HG02763 (cell line): ENCODE results near the gene SH3PXD2B.
"Not testable (repeated sequence)": the region's sequence is repeated elsewhere in the genome, so short reads cannot be mapped to it uniquely, and the experiment has no call there.

Source experiments
- ATAC-seq: cut with Tn5 transposase; IDR thresholded peaks from one replicate; pipeline ENCODE4 v1.9.1; 2021; ENCODE audit warnings: mild to moderate bottlenecking, moderate library complexity; ENCODE audit not compliant: unreplicated experiment

SH3PXD2B gene

DNA sequence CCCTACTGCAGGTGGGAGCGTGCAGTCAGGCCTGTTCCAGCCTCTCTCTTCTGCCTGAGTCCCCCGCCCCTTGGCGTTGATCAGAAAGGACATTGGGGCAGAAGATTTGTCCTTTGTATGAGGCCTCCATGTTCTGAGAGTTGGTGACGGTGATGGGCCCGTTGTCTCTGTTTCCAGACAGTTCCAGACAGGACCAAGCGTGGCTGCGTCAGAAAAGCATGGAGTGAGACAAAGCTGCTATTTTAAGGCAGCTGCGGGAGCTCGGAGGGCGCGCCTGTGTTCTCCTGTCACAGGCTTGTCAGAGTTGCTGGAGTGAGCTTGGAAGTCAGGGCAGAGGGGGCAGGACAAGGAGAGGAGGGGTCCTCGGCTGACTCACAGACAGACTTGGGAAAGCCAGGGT lies 32.1 kb upstream of the SH3PXD2B start:
- no peak for ATAC-seq

DNA sequence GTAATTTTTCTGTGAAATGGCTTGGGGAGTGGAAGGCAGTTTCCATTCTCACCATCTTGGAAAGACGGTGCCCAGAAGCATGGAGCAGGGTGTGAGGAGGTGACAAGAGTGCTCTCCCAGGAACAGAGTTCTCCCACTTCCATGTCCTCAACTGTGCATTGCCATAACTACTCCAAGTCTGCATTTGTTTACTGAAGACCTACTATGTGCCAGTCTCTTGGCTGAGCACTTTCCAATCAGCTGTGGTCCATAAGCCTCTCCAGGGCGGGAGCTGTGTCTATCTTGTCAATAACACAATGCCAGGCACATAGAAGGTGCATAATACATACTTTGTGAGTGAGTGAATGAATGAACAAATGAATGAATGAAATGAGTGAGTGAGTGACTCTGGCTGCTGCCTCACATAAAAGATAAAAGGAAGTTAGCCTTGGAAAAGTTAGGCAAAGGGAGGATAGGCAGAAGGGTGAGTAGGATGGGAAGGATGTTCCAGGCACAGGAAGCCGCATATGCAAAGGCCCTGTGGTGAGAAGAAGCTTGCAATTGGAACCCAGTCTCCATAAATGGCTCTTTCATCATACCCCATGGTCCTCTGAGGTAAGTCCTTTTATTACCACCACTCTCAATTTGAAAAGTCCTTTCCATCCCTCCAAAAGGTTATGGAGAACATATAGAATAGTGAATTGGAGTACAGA lies 31.3 kb upstream of the SH3PXD2B start:
- no peak for ATAC-seq

DNA sequence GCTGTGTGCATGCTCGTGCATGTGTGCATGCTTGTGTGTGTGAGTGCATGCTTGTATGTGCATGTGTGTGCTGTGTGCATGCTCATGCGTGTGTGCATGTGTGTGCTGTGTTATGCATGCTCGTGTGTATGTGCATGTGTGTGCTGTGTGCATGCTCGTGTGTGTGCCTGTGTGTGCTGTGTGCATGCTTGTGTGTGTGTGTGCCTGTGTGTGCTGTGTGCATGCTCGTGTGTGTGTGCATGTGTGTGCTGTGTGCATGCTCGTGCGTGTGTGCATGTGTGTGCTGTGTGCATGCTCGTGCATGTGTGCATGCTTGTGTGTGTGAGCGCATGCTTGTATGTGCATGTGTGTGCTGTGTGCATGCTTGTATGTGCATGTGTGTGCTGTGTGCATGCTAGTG lies 30.3 kb upstream of the SH3PXD2B start:
- ATAC-seq = no peak

DNA sequence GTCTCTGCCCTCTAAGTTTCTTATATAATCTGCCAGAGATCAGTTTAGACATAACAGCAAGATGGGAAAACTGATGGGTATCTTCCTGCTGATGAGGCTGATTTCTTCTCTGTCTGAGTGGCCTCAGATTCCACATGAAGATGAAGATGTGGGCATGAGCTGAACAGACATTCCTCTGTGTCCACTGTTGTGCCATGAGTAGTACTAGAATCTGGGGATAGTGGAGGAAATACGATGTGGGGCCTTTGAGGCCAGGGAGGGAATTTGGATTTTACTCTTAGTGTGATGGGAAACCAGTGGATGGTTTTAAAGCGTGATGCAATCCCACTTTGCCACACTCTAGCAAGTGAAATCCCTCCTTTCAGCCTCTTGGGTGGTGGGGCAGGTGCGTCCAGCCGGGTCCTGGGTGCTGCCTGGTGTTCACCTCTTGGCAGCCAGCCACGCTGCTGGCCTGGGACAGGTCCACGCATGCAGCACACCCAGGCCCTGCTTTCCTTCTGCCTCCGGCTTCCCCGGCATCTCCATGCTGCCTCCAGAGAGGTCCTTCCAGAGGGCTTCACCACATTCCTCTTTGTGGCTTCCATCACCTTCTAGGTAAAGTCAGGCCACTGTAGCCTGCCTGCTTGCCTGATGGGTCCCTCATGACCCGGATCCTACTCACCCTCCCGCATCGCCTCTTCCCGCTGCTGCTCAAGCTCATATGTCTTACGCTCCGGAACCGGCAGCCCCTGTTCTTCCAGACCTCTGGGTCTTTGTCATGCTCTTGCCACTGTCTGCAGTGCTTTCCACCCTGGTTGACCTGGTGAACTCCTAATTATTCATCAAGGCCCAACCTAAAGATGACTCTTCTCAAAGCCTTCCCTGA lies 28.1 kb upstream of the SH3PXD2B start:
- ATAC-seq = no peak

DNA sequence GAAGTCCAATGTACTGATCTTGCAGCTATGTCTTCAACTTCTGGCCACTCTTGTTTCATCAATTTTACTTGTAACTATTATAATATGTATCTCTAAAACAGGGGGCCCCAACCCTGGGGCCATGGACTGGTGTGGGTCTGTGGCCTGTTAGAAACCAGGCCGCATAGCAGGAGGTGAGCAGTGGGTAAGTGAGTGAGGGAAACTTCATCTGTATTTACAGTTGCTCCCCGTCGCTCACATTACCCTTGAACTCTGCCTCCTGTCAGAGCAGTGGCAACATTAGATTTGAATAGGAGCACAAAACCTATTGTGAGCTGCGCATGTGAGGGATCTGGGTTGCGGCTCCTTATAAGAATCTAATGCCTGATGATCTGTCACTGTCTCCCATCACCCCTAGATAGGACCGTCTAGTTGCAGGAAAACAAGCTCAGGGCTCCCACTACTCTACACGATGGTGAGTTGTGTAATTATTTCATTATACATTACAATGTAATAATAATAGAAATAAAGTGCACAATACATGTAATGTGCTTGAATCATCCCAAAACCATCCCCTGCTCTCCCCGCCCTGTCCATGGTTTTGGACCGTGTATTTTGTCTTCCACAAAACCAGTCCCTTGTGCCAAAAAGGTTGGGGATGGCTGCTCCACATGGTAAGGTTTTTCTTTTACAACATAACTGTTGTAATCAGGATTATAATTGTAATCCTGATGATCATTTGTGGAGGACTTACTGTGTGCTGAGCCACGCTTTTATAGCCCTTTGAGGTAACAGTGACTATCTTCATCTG lies 26.9 kb upstream of the SH3PXD2B start:
- ATAC-seq = no peak

DNA sequence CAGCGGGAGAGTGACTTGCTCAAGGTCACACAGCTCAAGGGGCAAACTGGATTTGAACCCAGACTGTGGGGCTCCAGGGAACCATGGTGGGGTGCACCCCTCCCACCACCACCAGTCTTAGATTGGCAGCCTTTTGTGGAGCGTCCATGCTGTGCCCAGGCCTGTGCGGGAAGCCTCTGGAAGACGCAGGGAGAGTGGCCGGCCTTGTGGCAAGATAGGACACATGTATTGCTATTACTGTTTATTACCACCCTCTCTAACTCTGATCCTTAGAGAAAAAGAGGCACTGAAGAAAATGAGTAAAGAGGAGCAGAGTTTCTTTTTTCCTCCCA lies 25.4 kb upstream of the SH3PXD2B start:
- no peak for ATAC-seq

DNA sequence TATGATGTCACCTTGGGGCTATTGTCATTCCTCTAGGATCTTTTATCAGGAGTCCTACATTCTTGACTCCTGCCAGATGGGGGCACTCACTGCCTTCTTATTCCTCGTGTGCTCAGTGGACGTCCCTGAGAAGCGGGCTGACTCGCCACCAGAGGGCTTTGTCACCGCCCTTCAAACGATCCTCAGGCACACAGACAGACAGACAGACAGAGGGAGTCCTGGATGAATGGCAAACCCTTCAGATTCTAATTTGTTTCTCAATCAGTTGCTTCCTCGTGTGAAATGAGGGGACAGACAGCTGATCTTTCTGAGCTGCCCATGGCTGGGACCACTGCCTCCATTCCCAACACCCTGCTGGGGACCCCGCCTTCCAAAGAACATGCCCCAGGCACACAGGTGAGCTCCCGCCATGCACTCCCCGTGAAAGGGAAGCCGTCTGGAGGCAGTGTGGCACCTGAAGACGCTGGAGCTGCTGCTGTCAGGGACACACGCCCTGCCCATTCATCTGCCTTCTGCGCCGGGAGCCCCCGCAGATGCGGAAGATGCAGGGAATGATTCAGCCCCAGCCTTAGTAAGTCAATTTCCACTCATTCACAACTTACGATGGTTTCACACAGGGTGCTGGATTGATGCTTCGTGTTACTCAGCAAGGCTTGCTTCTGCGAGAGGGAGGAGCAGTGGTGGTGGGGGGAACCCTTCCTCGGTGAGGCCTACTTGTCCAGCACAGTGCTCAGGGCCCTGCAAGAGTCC lies 24.9 kb upstream of the SH3PXD2B start:
- ATAC-seq = no peak

DNA sequence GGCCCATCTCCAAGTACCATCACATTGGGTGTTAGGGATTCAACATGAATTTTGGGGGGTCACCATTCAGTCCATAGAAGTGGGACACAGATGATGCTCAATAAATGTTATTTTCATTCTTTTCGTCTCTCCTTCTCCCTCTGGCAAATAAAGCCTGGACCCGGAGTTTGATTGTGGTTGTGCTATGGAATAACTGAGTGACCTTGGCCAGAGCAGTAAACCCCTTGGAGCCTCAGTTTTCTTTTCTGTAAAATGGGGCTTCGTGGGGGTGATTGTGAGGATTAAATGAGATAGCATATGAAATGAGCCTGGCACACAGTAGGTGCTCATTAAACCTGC lies 24.3 kb upstream of the SH3PXD2B start:
- ATAC-seq = not testable (repeated sequence)

DNA sequence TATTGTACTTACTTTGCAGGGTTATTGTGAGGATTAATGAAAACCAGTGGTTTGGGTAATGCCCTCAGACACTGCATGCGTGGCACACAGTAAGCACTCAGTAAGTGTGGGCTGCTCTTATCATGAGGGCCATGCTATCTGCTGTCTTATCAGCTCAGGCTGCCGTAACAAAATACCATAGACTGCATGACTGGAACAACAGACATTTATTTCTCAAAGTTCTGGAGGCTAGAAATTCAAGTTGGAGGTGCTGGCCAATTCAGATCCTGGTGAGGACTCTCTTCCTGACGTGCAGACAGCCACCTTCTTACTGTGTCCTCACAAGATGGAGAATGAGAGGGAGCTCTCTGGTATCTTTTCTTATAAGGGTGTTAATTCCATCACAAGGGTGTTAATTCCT lies 23.9 kb upstream of the SH3PXD2B start:
- no peak for ATAC-seq

DNA sequence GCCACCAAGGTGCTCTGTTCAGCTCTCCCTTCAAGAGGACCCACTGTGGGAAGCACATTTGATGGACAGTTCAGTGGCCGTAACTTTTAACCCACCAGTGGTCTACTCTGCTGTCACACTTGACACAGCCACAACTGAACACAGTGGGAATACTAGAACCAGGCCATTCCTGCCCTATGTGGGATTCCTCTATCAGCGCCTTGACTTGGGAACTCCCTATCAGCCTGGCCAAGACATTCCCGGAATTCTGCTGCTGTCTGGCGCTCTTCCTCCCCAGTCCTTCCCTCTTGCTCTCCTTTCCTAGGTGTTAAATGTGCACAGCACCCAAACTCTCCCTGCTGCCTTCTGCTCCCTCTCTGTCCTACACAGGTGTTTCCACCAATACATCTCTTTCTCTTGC lies 23.1 kb upstream of the SH3PXD2B start:
- no peak for ATAC-seq

DNA sequence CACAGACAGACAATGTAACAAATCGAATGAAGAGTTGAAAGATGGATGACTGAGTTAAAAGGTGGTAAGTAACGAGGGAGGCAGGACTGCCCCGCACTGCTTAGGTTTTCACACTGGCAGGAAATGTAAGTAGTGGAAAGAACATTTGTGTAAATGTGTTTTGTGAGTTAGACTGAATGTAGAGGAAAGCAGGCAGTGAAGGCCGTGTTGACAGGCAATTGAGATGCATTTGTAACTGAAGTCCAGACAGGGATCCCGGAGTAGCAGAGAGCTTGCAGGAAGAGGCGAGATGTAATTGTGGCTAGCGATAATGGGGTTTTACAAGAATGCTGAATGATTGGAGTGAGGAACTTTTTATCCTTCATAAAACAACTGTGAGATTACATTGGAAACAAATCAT lies 20.0 kb upstream of the SH3PXD2B start:
- no peak for ATAC-seq

DNA sequence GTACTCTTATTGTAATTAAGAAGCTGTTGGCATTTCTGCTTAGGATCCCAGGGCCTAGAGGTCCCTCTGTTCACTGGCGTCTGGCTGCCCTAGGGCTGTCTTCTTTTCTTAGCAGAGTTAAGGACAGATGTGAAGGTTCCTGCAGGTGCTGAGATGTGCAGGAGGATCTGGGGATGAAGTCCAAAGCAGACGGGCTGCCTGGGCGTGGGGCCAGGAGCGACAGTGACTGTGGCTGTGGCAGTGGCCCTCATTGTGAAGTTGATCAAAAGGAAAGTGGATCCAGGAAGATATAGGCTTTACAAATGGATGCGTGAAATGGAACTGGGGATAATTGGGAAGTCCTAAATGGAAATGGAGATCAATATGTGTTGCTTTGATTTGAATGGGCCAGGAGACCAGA lies 19.1 kb upstream of the SH3PXD2B start:
- ATAC-seq = no peak

DNA sequence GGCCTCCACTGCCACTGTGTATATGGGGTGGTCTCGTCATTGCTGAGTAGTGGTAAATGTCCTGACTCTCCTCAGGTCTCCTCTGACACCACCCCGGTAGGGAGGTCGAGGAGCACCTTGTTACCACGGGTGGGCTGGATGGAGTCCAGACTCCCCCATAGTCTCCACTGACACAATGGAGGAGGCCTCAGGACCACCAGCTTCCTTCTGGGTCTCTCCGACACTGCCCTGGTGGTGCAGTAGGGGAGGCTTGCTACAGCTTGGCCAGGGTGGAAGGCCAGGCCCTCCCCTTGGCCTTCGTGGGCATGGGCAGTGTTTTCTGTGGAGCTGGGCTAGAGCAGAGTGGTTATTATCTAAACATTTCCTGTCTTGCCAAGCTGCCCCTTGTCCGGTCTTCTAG lies 15.4 kb upstream of the SH3PXD2B start:
- no peak for ATAC-seq

DNA sequence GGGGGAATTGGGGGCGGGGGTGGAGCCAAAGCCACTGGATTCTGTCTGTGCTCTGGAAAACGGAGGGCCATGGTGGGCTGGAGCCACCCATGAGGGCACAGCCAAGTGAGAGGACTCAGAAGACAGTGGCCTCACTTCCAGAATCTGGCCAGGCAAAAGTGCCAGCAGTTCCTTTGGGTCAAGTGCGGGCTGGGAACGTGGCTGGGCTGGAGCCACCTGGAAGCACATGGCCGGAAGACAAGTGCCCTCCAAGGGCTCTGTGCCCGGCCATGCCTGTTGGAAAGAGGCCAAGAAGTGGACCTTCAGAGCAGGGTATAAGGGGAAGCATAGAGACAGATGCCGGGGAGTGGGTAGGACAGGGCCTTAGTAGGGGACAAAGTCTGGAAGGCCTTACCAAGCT lies 11.7 kb upstream of the SH3PXD2B start:
- no peak for ATAC-seq

DNA sequence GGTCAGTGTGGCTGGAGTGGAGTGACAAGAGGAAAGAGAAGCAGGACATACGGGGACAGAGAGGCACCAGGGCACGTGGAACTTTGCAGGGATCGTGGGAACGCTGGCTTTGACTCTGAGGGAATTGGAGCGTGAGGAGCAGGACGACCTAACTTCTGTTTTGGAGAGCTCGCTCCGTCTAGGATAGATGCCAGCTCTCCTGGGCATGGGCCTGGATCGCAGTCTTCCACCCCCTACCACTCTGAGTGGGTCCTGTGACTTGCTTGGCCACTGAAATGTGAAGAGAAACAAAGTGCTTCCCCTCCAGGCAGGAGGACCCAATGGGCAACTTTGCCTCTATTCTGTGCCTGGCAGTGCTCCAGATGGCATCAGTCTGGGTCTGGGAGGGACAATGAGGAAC lies 8.7 kb upstream of the SH3PXD2B start:
- ATAC-seq = no peak

DNA sequence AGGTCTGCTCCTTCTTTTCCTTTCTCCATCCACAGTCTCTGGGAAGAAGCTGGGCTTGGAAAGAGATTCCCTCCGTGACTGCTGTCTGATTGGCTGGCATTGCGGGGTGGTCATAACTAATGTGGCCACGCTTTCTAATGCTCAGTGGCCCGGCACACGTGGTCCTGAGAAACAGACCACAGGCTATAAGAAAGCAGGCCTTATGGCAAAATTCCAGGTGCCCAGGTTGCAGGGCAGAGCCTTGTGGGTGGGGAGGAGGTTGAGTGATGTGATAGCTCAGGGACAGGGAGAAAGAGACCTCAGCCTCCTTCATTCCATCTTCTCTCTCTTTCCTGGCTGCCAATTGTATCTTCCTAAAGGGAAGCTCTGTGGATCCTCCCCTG lies 5.4 kb upstream of the SH3PXD2B start:
- ATAC-seq = no peak

DNA sequence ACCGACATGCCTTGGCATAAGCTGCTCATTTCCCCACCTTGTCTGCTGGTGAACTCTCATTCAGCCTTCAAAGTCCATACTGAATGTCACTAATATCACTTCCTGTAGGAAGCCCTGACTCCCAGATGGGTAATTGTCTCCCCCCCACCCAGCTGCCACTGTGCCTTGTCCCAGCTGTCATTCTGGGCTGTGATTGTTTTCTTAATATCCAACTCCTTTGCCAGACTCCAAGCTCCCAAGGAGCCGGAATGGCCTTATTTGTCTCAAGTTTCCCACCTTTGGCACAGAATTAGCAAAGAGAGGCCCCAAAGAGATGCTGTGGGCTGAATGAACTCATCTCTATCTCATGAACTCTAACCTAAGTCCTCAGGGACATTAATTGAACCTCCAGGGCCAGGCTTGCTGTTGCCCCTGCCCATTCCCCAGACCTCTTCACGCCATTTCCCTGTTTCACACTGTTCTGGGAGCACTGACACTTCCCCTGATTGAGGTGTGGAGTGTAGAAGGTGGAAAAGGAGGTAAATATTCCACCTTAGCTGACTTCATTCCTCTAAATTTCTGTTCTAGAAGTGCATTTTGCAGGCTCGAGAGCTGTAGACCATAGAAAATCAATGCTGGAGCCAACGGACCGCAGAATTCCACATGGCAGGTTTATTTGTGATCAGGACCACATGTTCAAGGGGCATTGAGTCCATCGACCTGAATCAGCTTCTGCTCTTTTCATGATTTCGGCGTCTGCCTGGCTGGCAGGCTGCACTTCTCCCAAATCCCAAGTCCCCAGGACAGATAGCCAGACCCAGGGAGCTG lies 4.9 kb upstream of the SH3PXD2B start:
- no peak for ATAC-seq

DNA sequence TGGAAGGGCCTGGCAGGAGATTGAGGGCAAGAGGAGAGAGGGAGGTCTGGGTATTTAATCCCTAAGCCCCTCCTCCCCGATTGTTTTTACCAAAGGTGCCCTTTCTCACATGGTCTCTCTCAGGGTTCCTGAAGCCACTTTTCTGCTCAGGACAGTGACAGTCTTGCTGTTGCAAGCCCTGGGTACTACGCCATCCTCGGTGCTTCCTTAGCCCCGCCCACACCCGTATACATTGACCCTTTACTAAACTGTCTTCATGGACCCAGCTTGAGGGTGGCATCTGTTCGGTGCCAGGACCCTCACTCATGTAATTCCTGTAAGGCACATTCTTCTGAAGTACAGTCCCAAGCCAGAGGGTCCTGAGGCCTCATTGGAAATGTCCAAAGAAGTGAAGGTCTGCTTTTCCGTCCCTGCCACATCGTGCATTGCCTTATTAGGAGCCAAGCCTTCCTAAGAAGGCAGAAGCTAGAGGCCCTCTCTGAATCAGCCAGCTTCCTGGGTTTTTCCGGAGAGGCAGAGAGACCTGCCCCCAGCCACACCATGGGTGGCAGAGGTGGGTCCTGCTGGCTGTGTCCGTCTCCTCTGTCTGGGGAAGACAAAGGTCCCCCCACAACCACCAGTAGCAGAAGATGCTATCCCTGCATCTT lies 1.9 kb upstream of the SH3PXD2B start:
- ATAC-seq = no peak

DNA sequence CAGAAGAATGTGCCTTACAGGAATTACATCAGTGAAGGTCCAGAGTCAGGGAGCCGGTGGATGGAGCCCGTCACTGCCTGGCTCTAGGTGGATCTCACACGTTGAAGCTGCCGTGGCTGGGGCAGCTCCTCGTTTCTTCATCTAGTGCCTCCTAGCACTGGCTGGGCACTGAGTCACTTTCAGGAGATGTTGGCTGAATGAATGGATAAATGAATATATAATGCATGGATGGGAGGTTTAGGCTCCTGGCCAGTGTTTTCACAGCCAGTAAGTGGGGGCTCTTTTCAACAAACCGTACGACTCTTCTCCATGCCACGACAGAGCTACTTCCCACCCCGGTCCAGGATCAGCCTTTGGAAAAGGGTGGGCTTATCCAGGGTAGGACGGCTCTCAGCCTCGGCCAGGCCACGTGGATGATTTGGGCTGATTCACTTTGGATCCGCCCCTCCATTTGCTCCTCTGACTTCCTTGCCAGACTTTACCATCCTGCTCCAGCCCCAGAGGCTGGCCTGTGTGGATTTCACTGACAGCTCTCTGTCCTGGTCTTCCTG lies 1.3 kb upstream of the SH3PXD2B start:
- ATAC-seq = no peak

DNA sequence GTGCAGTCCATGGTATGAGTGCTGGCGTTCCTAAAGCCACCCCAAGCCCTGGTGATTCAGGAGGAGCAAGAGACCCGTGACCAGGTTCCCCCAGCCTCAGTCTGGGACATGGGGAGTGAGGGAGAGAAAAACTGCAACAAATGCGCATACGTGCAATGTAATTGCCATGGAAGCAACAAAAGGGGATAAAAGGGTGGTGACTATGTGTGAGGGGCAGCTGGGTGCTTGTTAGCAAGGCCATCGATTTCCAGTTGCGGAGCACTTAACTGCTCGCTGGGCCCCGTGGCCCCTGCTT lies 709 bp upstream of the SH3PXD2B start:
- ATAC-seq = no peak
